ENCODE data around the gene TMEM231. TPM values are rescaled to one million over a fixed set of nuclear protein-coding genes. Genes with fewer than 3 reads are reported as not detected.
"Not testable (repeated sequence)": the region's sequence is repeated elsewhere in the genome, so short reads cannot be mapped to it uniquely, and the experiment has no call there.

Gene TMEM231
- total and polyA plus RNA-seq, 2 donors = 2.2 to 4.5 TPM

DNA sequence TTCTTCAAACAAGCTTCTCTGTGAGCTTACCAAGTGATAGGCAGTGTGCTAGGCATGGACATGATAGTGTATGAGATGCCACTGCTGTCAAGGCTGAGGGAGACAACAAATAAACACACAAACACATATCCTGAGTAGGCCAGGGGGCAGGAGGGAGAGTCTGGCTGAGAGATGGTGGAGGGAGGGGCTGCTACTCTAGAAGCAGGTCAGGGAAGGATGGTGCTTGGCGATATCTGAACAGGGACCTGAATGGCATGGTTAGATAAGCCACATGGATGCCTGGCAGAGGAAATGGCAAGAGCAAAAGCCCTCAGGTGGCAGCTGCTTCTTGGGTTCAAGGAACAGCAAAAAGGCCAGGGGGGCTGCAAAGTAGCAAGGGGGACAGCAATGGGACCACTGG, 52.3 kb downstream of the TMEM231 start:
- no peaks in the 10 kb centered on the region for H3K9me3 ChIP-seq (ENCODE audit: control insufficient read depth in 2 of 2, insufficient read depth in 1 of 2, low read length in 1 of 2)
- H3K27me3 ChIP-seq (ENCODE audit: control insufficient read depth in 2 of 2, insufficient read depth in 1 of 2, low read length in 1 of 2) = no peaks in the 10 kb centered on the region
- no peak for DNase-seq (ENCODE audit: low read depth in 6 of 9, low spot score in 9 of 9)
- H3K4me1 ChIP-seq (ENCODE audit: control insufficient read depth in 2 of 2, insufficient read depth in 2 of 2, low read length in 2 of 2) = no peaks in the 10 kb centered on the region
- 97% methylated on average over 1 of the region's 1 CpG for WGBS
- H3K4me3 ChIP-seq (ENCODE audit: low read length in 2 of 2) = no peak overlapping the region
- H3K36me3 ChIP-seq (ENCODE audit: control insufficient read depth in 2 of 2, insufficient read depth in 2 of 2, low read length in 1 of 2) = no peaks in the 10 kb centered on the region
- H3K27ac ChIP-seq (ENCODE audit: low read depth in 1 of 2, low read length in 1 of 2) = no peak overlapping the region

DNA sequence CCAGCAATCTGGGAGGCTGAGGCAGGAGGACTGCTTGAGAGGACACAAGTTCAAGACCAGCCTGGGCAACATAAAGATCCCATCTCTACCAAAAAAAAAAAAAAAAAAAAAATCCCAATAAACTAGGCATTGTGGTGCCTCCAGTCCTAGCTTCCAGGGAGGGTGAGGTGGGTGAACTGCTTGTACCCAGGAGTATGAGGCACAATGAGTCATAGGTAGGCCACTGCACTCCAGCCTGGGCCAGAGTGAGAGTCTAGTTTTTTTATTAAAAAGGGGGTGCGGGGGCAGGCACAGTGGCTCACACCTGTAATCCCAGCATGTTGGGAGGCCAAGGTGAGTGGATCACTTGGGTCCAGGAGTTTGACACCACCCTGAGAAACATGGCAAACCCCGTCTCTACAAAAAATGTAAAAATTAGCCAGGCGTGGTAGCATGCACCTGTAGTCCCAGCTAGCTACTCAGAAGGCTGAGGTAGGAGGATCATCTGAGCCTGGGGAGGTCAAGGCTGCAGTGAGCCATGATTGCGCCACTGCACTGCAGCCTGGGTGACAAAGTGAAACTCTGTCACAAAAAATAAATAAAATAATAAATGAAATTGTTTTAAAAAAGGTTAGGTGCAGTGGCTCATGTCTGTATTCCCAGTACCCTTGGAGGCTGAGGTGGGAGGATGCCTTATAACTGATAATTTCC, 53.0 kb downstream of the TMEM231 start:
- 85% methylated on average over 4 of the region's 4 CpGs for WGBS
- H3K27ac ChIP-seq (ENCODE audit: low read depth in 1 of 2, low read length in 1 of 2) = no peak overlapping the region
- no peaks in the 10 kb centered on the region for H3K27me3 ChIP-seq (ENCODE audit: control insufficient read depth in 2 of 2, insufficient read depth in 1 of 2, low read length in 1 of 2)
- H3K9me3 ChIP-seq (ENCODE audit: control insufficient read depth in 2 of 2, insufficient read depth in 1 of 2, low read length in 1 of 2) = no peaks in the 10 kb centered on the region
- H3K4me1 ChIP-seq (ENCODE audit: control insufficient read depth in 2 of 2, insufficient read depth in 2 of 2, low read length in 2 of 2) = no peaks in the 10 kb centered on the region
- no peaks in the 10 kb centered on the region for H3K36me3 ChIP-seq (ENCODE audit: control insufficient read depth in 2 of 2, insufficient read depth in 2 of 2, low read length in 1 of 2)
- H3K4me3 ChIP-seq (ENCODE audit: low read length in 2 of 2) = no peak overlapping the region
- no peak for DNase-seq (ENCODE audit: low read depth in 6 of 9, low spot score in 9 of 9)

DNA sequence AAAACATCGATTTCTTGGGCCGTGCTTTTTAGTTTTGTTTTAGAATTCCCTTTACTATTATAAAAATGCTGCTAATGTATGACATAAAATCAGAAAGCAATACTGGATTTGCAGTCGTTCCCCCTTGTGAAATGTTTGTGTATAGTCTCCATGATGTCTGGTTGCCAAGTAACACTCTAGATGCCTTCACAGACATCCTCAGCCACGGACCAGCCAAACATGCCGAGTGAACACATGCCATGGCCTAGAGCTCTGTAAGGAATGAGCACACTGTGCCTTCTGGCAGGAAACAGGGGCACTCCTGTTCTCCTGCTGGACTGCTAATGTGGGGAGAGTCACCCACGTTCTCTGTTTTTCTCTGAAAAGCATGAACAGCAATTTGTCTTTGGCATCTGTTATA, 54.2 kb downstream of the TMEM231 start:
- not testable (repeated sequence) for H3K4me3 ChIP-seq (ENCODE audit: low read length in 2 of 2); H3K4me1 ChIP-seq (ENCODE audit: control insufficient read depth in 2 of 2, insufficient read depth in 2 of 2, low read length in 2 of 2); H3K9me3 ChIP-seq (ENCODE audit: control insufficient read depth in 2 of 2, insufficient read depth in 1 of 2, low read length in 1 of 2); H3K27me3 ChIP-seq (ENCODE audit: control insufficient read depth in 2 of 2, insufficient read depth in 1 of 2, low read length in 1 of 2); H3K27ac ChIP-seq (ENCODE audit: low read depth in 1 of 2, low read length in 1 of 2); H3K36me3 ChIP-seq (ENCODE audit: control insufficient read depth in 2 of 2, insufficient read depth in 2 of 2, low read length in 1 of 2); DNase-seq (ENCODE audit: low read depth in 6 of 9, low spot score in 9 of 9)
- WGBS = 84% methylated on average over 6 of the region's 6 CpGs

DNA sequence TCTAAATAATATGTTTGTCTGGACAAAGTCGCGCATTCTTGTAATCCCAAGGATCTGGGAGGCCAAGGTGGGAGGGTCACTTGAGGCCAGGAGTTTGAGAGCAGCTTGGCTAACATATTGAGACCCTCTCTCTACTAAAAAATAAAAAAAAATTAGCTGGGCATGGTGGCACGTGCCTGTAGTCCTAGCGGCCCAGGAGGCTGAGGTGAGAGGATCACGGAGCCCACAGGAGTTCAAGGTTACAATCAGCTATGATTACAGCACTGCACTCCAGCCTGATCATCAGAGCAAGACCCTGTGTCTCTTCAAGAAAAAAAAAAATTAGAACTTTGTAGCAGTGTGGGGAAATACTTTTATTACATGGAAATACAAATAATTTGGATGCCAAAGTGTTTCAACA, 54.7 kb downstream of the TMEM231 start:
- H3K27ac ChIP-seq (ENCODE audit: low read depth in 1 of 2, low read length in 1 of 2) = no peak overlapping the region
- 94% methylated on average over 5 of the region's 5 CpGs for WGBS

DNA sequence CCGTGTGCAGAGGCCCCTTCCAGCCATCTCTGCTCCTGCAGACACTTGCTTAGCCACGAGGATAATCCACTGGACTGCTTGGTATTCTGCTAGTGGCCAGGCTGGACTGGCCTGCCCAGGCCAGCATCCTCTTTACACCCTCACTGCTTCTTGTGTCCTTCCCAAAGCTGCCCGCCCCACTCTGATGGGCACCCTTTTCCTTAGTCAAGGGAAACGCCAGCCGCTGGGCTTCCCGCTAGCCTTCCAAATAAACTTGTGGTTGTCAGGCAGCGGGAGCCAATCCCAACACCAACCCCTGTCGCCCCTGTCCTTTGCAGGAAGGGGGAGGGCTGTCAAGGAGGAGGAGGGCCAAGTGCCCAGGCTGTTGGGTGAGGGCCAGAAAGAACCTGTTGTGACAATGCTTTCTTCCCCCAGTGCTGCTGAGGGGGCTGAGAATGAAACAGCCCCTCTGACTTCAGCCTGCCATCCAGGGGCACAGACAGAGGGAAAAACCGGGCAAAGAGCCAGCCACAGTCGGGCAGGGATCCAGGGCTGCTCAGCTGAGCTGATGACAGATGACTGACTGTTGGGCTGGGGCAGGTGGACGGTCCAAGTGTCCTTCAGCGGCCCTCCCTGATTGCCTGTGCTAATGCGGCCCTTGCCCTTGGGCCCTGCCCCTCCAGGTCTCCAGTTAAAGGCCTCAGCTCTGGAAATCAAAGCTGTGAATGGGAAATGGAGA, 57.3 kb downstream of the TMEM231 start:
- H3K27me3 ChIP-seq (ENCODE audit: control insufficient read depth in 2 of 2, insufficient read depth in 1 of 2, low read length in 1 of 2) = peaks cover 10 to 21% of the 10 kb centered on the region in 2 donors
- H3K36me3 ChIP-seq (ENCODE audit: control insufficient read depth in 2 of 2, insufficient read depth in 2 of 2, low read length in 1 of 2); H3K4me3 ChIP-seq (ENCODE audit: low read length in 2 of 2); H3K9me3 ChIP-seq (ENCODE audit: control insufficient read depth in 2 of 2, insufficient read depth in 1 of 2, low read length in 1 of 2); DNase-seq (ENCODE audit: low read depth in 6 of 9, low spot score in 9 of 9); H3K4me1 ChIP-seq (ENCODE audit: control insufficient read depth in 2 of 2, insufficient read depth in 2 of 2, low read length in 2 of 2); H3K27ac ChIP-seq (ENCODE audit: low read depth in 1 of 2, low read length in 1 of 2): not testable (repeated sequence)
- 59% methylated on average over 9 of the region's 13 CpGs for WGBS

More for the DNA sequence above, 54.7 kb downstream of the TMEM231 start:
- H3K36me3 ChIP-seq (ENCODE audit: control insufficient read depth in 2 of 2, insufficient read depth in 2 of 2, low read length in 1 of 2) = no peaks in the 10 kb centered on the region
- no peaks in the 10 kb centered on the region for H3K9me3 ChIP-seq (ENCODE audit: control insufficient read depth in 2 of 2, insufficient read depth in 1 of 2, low read length in 1 of 2)
- DNase-seq (ENCODE audit: low read depth in 6 of 9, low spot score in 9 of 9) = no peak
- no peak overlapping the region for H3K4me3 ChIP-seq (ENCODE audit: low read length in 2 of 2)
- no peaks in the 10 kb centered on the region for H3K4me1 ChIP-seq (ENCODE audit: control insufficient read depth in 2 of 2, insufficient read depth in 2 of 2, low read length in 2 of 2)
- H3K27me3 ChIP-seq (ENCODE audit: control insufficient read depth in 2 of 2, insufficient read depth in 1 of 2, low read length in 1 of 2) = no peaks in the 10 kb centered on the region

DNA sequence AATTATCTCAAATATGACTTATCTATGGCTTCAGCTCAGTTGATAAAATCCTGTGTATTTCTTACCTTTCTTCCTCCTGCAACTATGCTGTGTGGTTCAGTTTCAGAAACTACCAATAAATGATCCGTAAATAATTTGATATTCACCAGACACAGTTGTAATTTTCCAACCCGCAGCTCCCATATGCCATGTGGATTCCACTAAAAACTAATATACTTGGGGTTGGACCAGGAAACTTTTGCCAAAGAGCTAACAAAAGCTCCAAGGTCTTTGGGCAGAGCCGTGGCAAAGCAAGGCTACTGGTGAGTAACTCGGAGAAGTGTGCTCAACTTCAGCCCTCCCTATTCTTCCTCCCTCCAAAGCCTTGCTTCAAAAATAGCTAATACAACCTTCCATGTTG, 58.5 kb downstream of the TMEM231 start:
- H3K27ac ChIP-seq (ENCODE audit: low read depth in 1 of 2, low read length in 1 of 2) = no peak overlapping the region
- 90% methylated on average over 4 of the region's 4 CpGs for WGBS
- no peaks in the 10 kb centered on the region for H3K36me3 ChIP-seq (ENCODE audit: control insufficient read depth in 2 of 2, insufficient read depth in 2 of 2, low read length in 1 of 2)
- H3K9me3 ChIP-seq (ENCODE audit: control insufficient read depth in 2 of 2, insufficient read depth in 1 of 2, low read length in 1 of 2) = no peaks in the 10 kb centered on the region
- H3K4me1 ChIP-seq (ENCODE audit: control insufficient read depth in 2 of 2, insufficient read depth in 2 of 2, low read length in 2 of 2) = no peaks in the 10 kb centered on the region
- DNase-seq (ENCODE audit: low read depth in 6 of 9, low spot score in 9 of 9) = no peak
- H3K27me3 ChIP-seq (ENCODE audit: control insufficient read depth in 2 of 2, insufficient read depth in 1 of 2, low read length in 1 of 2) = peaks cover 10 to 29% of the 10 kb centered on the region in 2 donors
- no peak overlapping the region for H3K4me3 ChIP-seq (ENCODE audit: low read length in 2 of 2)

DNA sequence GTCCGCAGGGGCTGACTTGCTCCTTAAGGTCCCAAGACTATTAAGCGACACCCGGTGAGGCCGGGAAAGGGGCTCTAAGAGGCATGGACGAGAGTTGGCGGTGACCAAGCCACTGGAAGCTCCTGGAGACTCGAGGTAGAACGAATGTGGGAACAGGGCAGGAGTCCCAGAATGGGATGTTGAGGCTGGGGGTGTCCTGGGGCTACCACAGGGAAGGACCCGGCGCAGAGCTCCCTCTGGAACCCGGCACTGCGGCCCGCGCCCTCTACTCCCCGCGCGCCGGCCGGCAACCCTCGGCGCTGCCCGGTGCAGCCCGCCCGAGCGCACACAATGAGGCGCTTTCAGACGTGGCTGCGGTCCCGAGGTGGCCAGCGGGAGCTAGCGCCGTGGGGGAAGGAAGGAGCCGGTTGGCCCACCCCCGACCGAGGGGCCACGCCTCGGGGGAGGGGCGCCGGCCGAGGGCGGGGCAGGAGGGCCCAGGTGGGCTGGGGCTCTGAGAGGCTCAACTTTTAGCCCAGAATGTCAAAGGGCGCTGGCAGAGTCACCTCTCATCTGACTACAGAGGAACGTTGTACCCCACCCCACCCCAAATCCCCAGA, 60.9 kb downstream of the TMEM231 start, which contains the start of gene CHST6:
Gene CHST6, minus strand, starts transcription at position 366 of the 599 bp plus-strand sequence. CDS start 15,613 bp downstream, outside the sequence.
- Histone ChIP-seq H3K4me3 (ENCODE audit: low read length in 2 of 2) (peak within 1 kb of the TSS; percentile 13 to 23), H3K9me3 (ENCODE audit: control insufficient read depth in 2 of 2, insufficient read depth in 1 of 2, low read length in 1 of 2) (no peaks in the 10 kb centered on the region), H3K27ac (ENCODE audit: low read depth in 1 of 2, low read length in 1 of 2) (no peak within 1 kb of the TSS), H3K36me3 (ENCODE audit: control insufficient read depth in 2 of 2, insufficient read depth in 2 of 2, low read length in 1 of 2) (no peaks in the 10 kb centered on the region), H3K4me1 (ENCODE audit: control insufficient read depth in 2 of 2, insufficient read depth in 2 of 2, low read length in 2 of 2) (no peaks in the 10 kb centered on the region), H3K27me3 (ENCODE audit: control insufficient read depth in 2 of 2, insufficient read depth in 1 of 2, low read length in 1 of 2) (peaks cover 10 to 36% of the 10 kb centered on the region in 2 donors)
- 3% methylated on average over 43 of the region's 43 CpGs for WGBS
- peak in 3 of 9 donors; percentile 23 to 45 (median 23) for DNase-seq (ENCODE audit: low read depth in 6 of 9, low spot score in 9 of 9)

DNA sequence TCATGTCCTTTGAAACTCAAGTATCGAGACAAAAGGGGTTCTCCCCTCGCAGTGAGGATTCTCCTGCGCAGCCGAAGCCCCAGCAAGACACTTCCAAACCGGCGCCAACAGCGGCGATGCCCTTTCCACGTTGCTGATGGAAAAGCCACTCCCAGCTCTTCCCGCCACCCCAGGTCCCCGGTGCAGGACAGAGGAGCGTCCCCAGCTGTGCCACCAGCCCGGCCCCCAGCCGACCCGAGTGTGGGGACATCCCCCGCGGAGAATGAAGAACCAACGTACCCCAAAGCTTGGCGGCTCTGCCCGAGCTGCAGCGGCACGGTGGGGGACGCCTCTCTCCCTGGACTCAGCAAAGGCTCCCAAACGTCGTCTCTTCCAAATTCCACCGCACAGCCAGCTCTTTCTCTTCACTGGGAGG, 61.4 kb downstream of the TMEM231 start:
- no peaks in the 10 kb centered on the region for H3K9me3 ChIP-seq (ENCODE audit: control insufficient read depth in 2 of 2, insufficient read depth in 1 of 2, low read length in 1 of 2)
- DNase-seq (ENCODE audit: low read depth in 6 of 9, low spot score in 9 of 9) = no peak
- no peak overlapping the region for H3K27ac ChIP-seq (ENCODE audit: low read depth in 1 of 2, low read length in 1 of 2)
- no peaks in the 10 kb centered on the region for H3K4me1 ChIP-seq (ENCODE audit: control insufficient read depth in 2 of 2, insufficient read depth in 2 of 2, low read length in 2 of 2)
- H3K4me3 ChIP-seq (ENCODE audit: low read length in 2 of 2) = peak overlapping the region in 1 of 2 donors; percentile 13
- H3K27me3 ChIP-seq (ENCODE audit: control insufficient read depth in 2 of 2, insufficient read depth in 1 of 2, low read length in 1 of 2) = peaks cover 10 to 36% of the 10 kb centered on the region in 2 donors
- WGBS = 21% methylated on average over 26 of the region's 26 CpGs
- no peaks in the 10 kb centered on the region for H3K36me3 ChIP-seq (ENCODE audit: control insufficient read depth in 2 of 2, insufficient read depth in 2 of 2, low read length in 1 of 2)

DNA sequence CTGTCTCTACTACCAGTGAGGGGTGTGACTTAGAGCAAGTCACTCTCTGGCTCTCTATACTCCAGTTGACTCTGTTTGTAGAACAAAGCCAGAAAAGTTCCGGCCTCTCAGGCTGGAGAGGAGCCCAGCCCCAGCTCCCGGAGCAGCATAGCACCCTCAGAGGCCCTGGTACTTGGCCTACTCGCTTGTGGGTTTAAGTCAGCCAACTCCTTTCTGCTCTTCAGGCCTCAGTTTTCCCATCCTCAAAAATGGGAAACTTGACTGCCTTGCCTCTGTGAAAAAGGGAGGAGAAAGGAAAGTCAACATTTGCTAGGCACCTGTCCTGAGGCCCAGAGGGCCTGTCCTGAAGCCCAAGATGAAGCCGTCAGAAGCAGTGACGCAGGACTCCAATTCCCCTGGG, 61.9 kb downstream of the TMEM231 start:
- Histone ChIP-seq H3K9me3 (ENCODE audit: control insufficient read depth in 2 of 2, insufficient read depth in 1 of 2, low read length in 1 of 2) (no peaks in the 10 kb centered on the region), H3K4me3 (ENCODE audit: low read length in 2 of 2) (no peak overlapping the region), H3K27me3 (ENCODE audit: control insufficient read depth in 2 of 2, insufficient read depth in 1 of 2, low read length in 1 of 2) (peaks cover 10 to 36% of the 10 kb centered on the region in 2 donors), H3K4me1 (ENCODE audit: control insufficient read depth in 2 of 2, insufficient read depth in 2 of 2, low read length in 2 of 2) (no peaks in the 10 kb centered on the region), H3K27ac (ENCODE audit: low read depth in 1 of 2, low read length in 1 of 2) (no peak overlapping the region), H3K36me3 (ENCODE audit: control insufficient read depth in 2 of 2, insufficient read depth in 2 of 2, low read length in 1 of 2) (no peaks in the 10 kb centered on the region)
- 96% methylated on average over 5 of the region's 5 CpGs for WGBS
- DNase-seq (ENCODE audit: low read depth in 6 of 9, low spot score in 9 of 9) = no peak
